Measurements from ENCODE around the gene GPI. TPM values are rescaled to one million over a fixed set of nuclear protein-coding genes. Genes with fewer than 3 reads are reported as not detected.

Gene GPI
- total and polyA plus RNA-seq, 2 of the 13 experiments (the other 11 are each of a cell fraction or from before 2014, with no cell fraction given), result 147 to 167 TPM

GRCh38 chr19:34359140-34359953 is 5.6 kb upstream of the GPI start (continued):
- TF ChIP-seq, protein P1, sequence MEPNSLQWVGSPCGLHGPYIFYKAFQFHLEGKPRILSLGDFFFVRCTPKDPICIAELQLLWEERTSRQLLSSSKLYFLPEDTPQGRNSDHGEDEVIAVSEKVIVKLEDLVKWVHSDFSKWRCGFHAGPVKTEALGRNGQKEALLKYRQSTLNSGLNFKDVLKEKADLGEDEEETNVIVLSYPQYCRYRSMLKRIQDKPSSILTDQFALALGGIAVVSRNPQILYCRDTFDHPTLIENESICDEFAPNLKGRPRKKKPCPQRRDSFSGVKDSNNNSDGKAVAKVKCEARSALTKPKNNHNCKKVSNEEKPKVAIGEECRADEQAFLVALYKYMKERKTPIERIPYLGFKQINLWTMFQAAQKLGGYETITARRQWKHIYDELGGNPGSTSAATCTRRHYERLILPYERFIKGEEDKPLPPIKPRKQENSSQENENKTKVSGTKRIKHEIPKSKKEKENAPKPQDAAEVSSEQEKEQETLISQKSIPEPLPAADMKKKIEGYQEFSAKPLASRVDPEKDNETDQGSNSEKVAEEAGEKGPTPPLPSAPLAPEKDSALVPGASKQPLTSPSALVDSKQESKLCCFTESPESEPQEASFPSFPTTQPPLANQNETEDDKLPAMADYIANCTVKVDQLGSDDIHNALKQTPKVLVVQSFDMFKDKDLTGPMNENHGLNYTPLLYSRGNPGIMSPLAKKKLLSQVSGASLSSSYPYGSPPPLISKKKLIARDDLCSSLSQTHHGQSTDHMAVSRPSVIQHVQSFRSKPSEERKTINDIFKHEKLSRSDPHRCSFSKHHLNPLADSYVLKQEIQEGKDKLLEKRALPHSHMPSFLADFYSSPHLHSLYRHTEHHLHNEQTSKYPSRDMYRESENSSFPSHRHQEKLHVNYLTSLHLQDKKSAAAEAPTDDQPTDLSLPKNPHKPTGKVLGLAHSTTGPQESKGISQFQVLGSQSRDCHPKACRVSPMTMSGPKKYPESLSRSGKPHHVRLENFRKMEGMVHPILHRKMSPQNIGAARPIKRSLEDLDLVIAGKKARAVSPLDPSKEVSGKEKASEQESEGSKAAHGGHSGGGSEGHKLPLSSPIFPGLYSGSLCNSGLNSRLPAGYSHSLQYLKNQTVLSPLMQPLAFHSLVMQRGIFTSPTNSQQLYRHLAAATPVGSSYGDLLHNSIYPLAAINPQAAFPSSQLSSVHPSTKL (CRISPR knock-in tag; IDR thresholded peaks at IDR 0.05), result peak; percentile 51
- TF ChIP-seq ZGPAT (CRISPR knock-in tag; IDR thresholded peaks at IDR 0.05) (peak; percentile 87), TOPORS (CRISPR knock-in tag; IDR thresholded peaks at IDR 0.05) (peak; percentile 69), MYC (CRISPR knock-in tag; IDR thresholded peaks at IDR 0.05; ENCODE audit: borderline replicate concordance) (peak; percentile 94), HOXA3 (CRISPR knock-in tag; IDR thresholded peaks at IDR 0.05) (peak; percentile 80; the same call in 1 of the 2 replicates), ZBTB1 (CRISPR knock-in tag; IDR thresholded peaks at IDR 0.05; ENCODE audit: borderline replicate concordance) (no peak), ZNF350 (CRISPR knock-in tag; IDR thresholded peaks at IDR 0.05; ENCODE audit: borderline replicate concordance, low read depth) (peak; percentile 82), NFKBIZ (CRISPR knock-in tag; IDR thresholded peaks at IDR 0.05) (peak; percentile 43; the same call in 1 of the 2 replicates), KDM1A (CRISPR knock-in tag; IDR thresholded peaks at IDR 0.05) (no peak), ZNF256 (CRISPR knock-in tag; conservative IDR thresholded peaks at IDR 0.05) (no peak), ADNP (CRISPR knock-in tag; IDR thresholded peaks at IDR 0.05) (no peak), CBX5 (CRISPR knock-in tag; IDR thresholded peaks at IDR 0.05; ENCODE audit: borderline replicate concordance) (no peak), HOXD1 (CRISPR knock-in tag; IDR thresholded peaks at IDR 0.05) (no peak), CREB1 (IDR thresholded peaks at IDR 0.05) (peak; percentile 42; the same call in 1 of the 2 replicates), CREB1 (CRISPR knock-in tag; IDR thresholded peaks at IDR 0.05) (no peak), TRIM24 (CRISPR knock-in tag; IDR thresholded peaks at IDR 0.05) (no peak), JDP2 (CRISPR knock-in tag; IDR thresholded peaks at IDR 0.05; ENCODE audit: borderline replicate concordance) (no peak), HHEX (CRISPR knock-in tag; IDR thresholded peaks at IDR 0.05) (no peak), ETV5 (CRISPR knock-in tag; IDR thresholded peaks at IDR 0.05; ENCODE audit: borderline replicate concordance) (peak; percentile 82; the same call in 1 of the 2 replicates), ZNF850 (CRISPR knock-in tag; conservative IDR thresholded peaks at IDR 0.05) (no peak; the same call in 1 of the 2 replicates), ZSCAN31 (CRISPR knock-in tag; IDR thresholded peaks at IDR 0.05; ENCODE audit: low read depth) (peak; percentile 95), TCF7 (IDR thresholded peaks at IDR 0.05; ENCODE audit: low read depth) (no peak), CBX1 (IDR thresholded peaks at IDR 0.05; ENCODE audit: low read depth) (peak; percentile 25), BATF2 (CRISPR knock-in tag; IDR thresholded peaks at IDR 0.05) (no peak)
